Spleen (tissue), 11 donors: ENCODE data around the gene ALG5. TPM values are rescaled to one million over a fixed set of nuclear protein-coding genes. Genes with fewer than 3 reads are reported as not detected.

Experiments used
- DNase-seq: peaks from one replicate; pipeline ENCODE4 v3.0.0-alpha.2; 2020
- H3K27ac ChIP-seq, 8 donors: fragments of 200-600 bp; sonication (generic) in 7 of 8; 1 replicate in 4 of 8; 2 replicates in 4 of 8; pipeline versions ENCODE4 v1.5.0 to v1.8.0; 2016 to 2021; ENCODE audit warnings: inconsistent platforms in 4 of 8, mild to moderate bottlenecking in 4 of 8, moderate library complexity in 1 of 8
- H3K27me3 ChIP-seq, 7 donors: fragments of 200-600 bp; sonication (generic) in 6 of 7; replicated peaks in 1 of 7; 1 replicate in 4 of 7; 2 replicates in 3 of 7; pipeline versions ENCODE4 v1.5.0 to v1.8.0; 2016 to 2021; ENCODE audit warnings: inconsistent platforms in 3 of 7, mild to moderate bottlenecking in 1 of 7
- H3K36me3 ChIP-seq, 6 donors: fragments of 200-600 bp; sonication (generic) in 5 of 6; 1 replicate in 4 of 6; 2 replicates in 2 of 6; pipeline versions ENCODE4 v1.5.0 to v1.8.0; 2016 to 2021; ENCODE audit warnings: inconsistent platforms in 2 of 6
- H3K4me1 ChIP-seq, 6 donors: fragments of 200-600 bp; sonication (generic) in 5 of 6; 1 replicate in 3 of 6; 2 replicates in 3 of 6; pipeline versions ENCODE4 v1.5.0 to v1.8.0; 2016 to 2021; ENCODE audit warnings: inconsistent platforms in 3 of 6
- H3K4me3 ChIP-seq, 8 donors: fragments of 200-600 bp; sonication (generic) in 7 of 8; 1 replicate in 4 of 8; 2 replicates in 4 of 8; pipeline versions ENCODE4 v1.5.0 to v1.8.0; 2016 to 2021; ENCODE audit warnings: inconsistent platforms in 4 of 8, mild to moderate bottlenecking in 4 of 8, moderate library complexity in 2 of 8
- H3K9me3 ChIP-seq, 8 donors: fragments of 200-600 bp; sonication (generic) in 7 of 8; 1 replicate in 4 of 8; 2 replicates in 4 of 8; pipeline versions ENCODE4 v1.5.0 to v1.8.0; 2016 to 2021; ENCODE audit warnings: inconsistent platforms in 4 of 8
- POLR2A ChIP-seq, 3 donors: fragments of 450-650 bp; IDR thresholded peaks; one replicate each; pipeline ENCODE4 v1.5.1; 2017; ENCODE audit warnings: antibody characterized with exemption in 3 of 3, mild to moderate bottlenecking in 1 of 3
- POLR2AphosphoS5 ChIP-seq, 3 donors: sonication (generic); formaldehyde crosslinking; IDR thresholded peaks; one replicate each; pipeline ENCODE4 v1.5.1; 2017; ENCODE audit warnings: antibody characterized with exemption in 3 of 3
- WGBS, 5 donors: extraction: QIAGEN DNeasy Blood & Tissue Kit in 3 of 5; methylation state at CpG; one replicate each; pipeline versions ENCODE4 v1.1.5 to v1.1.7; 2013 to 2018; 5-methylcytosine and 5-hydroxymethylcytosine counted together
- intact Hi-C: fragments of 100-400 bp; cut with DNase I; formaldehyde crosslinking; loops from one replicate; pipeline ENCODE4 v1.15.0; 2023; ENCODE audit warnings: low total_unique reads
- polyA plus RNA-seq, 3 donors: library from polyadenylated mRNA; stranded (reverse); fragments of 200-250 nt; gene quantifications; one replicate each; pipeline ENCODE4 v1.2.1, GENCODE V29; 2013
- total RNA-seq, 7 donors: library from RNA; depleted of rRNA in 3 of 7; stranded (reverse); fragments of >200 nt in 3 of 7; fragmentation: NEBNext Ultra II Directional in 4 of 7; extraction: Animal tissue kit (Norgen Biotek cat#: 25700) in 4 of 7; gene quantifications; one replicate each; pipeline versions ENCODE4 v1.1.0 to v1.2.1, GENCODE V29; 2016 to 2021
- TF ChIP-seq, protein P1 (sequence below), 11 experiments: fragments of 200-600 bp in 7 of 11; fragments of 450-650 bp in 4 of 11; sonication (generic) in 4 of 11; IDR thresholded peaks in 8 of 11; conservative IDR thresholded peaks in 3 of 11; 1 replicate in 7 of 11; 2 replicates in 4 of 11; pipeline versions ENCODE4 v1.4.0 to v1.8.0; 2016 to 2021; ENCODE audit warnings: antibody characterized with exemption in 11 of 11, inconsistent platforms in 4 of 11, mild to moderate bottlenecking in 1 of 11
- donor health status: healthy with polysubstance abuse.
- donor health status: DM: no; HTN: no; CAD: no; lungs with moderate emphysema.
- donor health status: DM: no; HTN: no; CAD: no.
- donor health status: Bipolar disorder and iron deficiency.
- donor health status: healthy.
- donor health status: DM: no; HTN: no; CAD: no.
- donor health status: DM: yes; HTN: yes; CAD: no.

The ALG5 gene
- total and polyA plus RNA-seq, 10 donors: 20.8 to 36.8 (median 25.0) TPM

DNA sequence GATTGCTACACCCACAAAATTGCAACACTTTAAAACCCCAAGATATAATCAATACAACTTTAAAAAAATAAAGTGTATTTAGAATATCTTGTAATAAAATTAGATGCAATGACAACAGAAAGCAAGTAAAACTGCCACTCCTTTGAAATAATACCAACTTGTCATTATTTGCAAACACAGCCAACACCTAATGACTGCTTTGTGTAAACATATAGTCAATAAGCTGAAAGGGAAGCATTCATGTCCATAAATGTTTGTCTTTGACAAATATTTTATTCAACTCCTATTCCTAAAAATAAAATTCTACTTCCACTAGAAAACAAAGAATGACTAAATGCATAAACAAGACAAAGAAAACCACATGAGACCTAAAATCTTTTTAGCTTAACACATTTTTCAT lies 85.7 kb downstream of the ALG5 start:
- Histone ChIP-seq H3K36me3 (no peaks in the 10 kb centered on the region), H3K9me3 (no peaks in the 10 kb centered on the region), H3K4me1 (peaks cover 0 to 3% (median 0%) of the 10 kb centered on the region in 6 donors), H3K27ac (no peak overlapping the region), H3K4me3 (no peak overlapping the region), H3K27me3 (peaks cover 0 to 39% (median 1%) of the 10 kb centered on the region in 7 donors)
- intact Hi-C loops: no loop called here
- TF ChIP-seq, protein P1, sequence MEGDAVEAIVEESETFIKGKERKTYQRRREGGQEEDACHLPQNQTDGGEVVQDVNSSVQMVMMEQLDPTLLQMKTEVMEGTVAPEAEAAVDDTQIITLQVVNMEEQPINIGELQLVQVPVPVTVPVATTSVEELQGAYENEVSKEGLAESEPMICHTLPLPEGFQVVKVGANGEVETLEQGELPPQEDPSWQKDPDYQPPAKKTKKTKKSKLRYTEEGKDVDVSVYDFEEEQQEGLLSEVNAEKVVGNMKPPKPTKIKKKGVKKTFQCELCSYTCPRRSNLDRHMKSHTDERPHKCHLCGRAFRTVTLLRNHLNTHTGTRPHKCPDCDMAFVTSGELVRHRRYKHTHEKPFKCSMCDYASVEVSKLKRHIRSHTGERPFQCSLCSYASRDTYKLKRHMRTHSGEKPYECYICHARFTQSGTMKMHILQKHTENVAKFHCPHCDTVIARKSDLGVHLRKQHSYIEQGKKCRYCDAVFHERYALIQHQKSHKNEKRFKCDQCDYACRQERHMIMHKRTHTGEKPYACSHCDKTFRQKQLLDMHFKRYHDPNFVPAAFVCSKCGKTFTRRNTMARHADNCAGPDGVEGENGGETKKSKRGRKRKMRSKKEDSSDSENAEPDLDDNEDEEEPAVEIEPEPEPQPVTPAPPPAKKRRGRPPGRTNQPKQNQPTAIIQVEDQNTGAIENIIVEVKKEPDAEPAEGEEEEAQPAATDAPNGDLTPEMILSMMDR (IDR thresholded peaks at IDR 0.05 in 8 of 11, conservative IDR thresholded peaks at IDR 0.05 in 3 of 11): no peak
- TF ChIP-seq POLR2AphosphoS5 (IDR thresholded peaks at IDR 0.05) (no peak), POLR2A (IDR thresholded peaks at IDR 0.05) (no peak)
- no peak for DNase-seq

GRCh38 chr13:36912973-36913372 lies 86.2 kb downstream of the ALG5 start:
- Histone ChIP-seq H3K27ac (no peak overlapping the region), H3K27me3 (peaks cover 0 to 35% (median 0%) of the 10 kb centered on the region in 7 donors), H3K4me3 (no peak overlapping the region), H3K4me1 (no peaks in the 10 kb centered on the region), H3K9me3 (no peaks in the 10 kb centered on the region), H3K36me3 (no peaks in the 10 kb centered on the region)
- DNase-seq: no peak
- intact Hi-C loops: no loop called here
- 51 to 64% (median 61%) methylated on average over 2 of the region's 2 CpGs for WGBS, 5 donors
- TF ChIP-seq POLR2A (IDR thresholded peaks at IDR 0.05): no peak
- TF ChIP-seq, protein P1 (IDR thresholded peaks at IDR 0.05 in 8 of 11, conservative IDR thresholded peaks at IDR 0.05 in 3 of 11): no peak
- no peak for TF ChIP-seq POLR2AphosphoS5 (IDR thresholded peaks at IDR 0.05)

DNA sequence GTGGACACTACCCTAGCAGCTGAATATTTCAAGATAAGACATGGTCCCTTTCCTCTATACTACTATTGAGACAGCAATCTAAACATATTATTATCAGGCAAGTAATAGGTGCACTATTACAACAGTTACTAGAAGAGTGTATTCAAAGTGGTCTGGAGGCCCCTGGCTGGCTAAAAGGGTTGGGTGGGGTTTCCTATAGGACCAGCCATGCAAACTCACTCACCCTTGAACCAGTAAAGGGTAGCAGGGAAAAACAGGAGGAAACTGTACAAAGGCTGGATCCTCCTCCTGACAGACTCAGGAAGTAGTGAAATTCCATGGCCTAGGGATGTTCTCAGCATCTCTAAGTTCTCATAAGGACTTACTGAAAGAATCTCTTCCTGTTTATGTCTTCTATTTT lies 86.8 kb downstream of the ALG5 start:
- TF ChIP-seq, protein P1 (IDR thresholded peaks at IDR 0.05 in 8 of 11, conservative IDR thresholded peaks at IDR 0.05 in 3 of 11): no peak
- TF ChIP-seq POLR2A (IDR thresholded peaks at IDR 0.05): no peak
- no peak for TF ChIP-seq POLR2AphosphoS5 (IDR thresholded peaks at IDR 0.05)
- H3K36me3 ChIP-seq: no peaks in the 10 kb centered on the region
- peaks cover 0 to 31% (median 0%) of the 10 kb centered on the region in 7 donors for H3K27me3 ChIP-seq
- H3K9me3 ChIP-seq: no peaks in the 10 kb centered on the region
- intact Hi-C loops: no loop called here
- H3K4me1 ChIP-seq: no peaks in the 10 kb centered on the region
- no peak overlapping the region for H3K4me3 ChIP-seq
- DNase-seq: no peak
- no peak overlapping the region for H3K27ac ChIP-seq

DNA sequence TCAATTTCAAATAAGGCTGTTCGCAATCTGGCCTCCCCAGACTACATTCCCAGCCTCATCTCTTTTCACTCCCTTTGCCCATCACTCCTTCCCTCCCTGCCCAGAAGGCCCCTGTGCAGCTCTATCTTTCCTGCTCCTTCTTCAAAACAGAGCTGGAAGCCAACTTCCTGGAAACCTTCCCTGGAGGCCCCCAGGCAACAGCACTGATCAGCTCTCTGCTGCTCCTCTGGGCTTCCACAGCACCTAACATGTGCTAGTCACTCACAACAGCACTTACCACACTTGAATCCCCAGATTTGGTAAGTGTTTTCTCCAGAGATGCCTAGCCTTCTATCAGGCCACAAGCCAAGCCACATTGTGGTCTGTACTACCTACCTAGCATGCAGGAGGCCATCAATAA lies 88.6 kb downstream of the ALG5 start:
- H3K27ac ChIP-seq: no peak overlapping the region
- 93 to 100% (median 100%) methylated on average over 1 of the region's 1 CpG for WGBS, 5 donors
- no peaks in the 10 kb centered on the region for H3K4me1 ChIP-seq
- no peak for DNase-seq
- no peaks in the 10 kb centered on the region for H3K9me3 ChIP-seq
- TF ChIP-seq POLR2A (IDR thresholded peaks at IDR 0.05) (no peak), POLR2AphosphoS5 (IDR thresholded peaks at IDR 0.05) (no peak)
- TF ChIP-seq, protein P1 (IDR thresholded peaks at IDR 0.05 in 8 of 11, conservative IDR thresholded peaks at IDR 0.05 in 3 of 11): no peak
- intact Hi-C loops: no loop called here
- H3K36me3 ChIP-seq: no peaks in the 10 kb centered on the region
- no peak overlapping the region for H3K4me3 ChIP-seq
- peaks cover 0 to 15% (median 0%) of the 10 kb centered on the region in 7 donors for H3K27me3 ChIP-seq
